Testis (tissue), 2 donors: ENCODE data around the gene FAM171A1.

Source experiments
- CTCF ChIP-seq, 3 experiments: fragments of 450-650 bp in 2 of 3; fragments of 200-600 bp in 1 of 3; sonication (generic) in 1 of 3; IDR thresholded peaks; one replicate each; pipeline ENCODE4 v1.5.1; 2016 to 2019; ENCODE audit warnings: antibody characterized with exemption in 3 of 3, mild to moderate bottlenecking in 2 of 3, moderate library complexity in 1 of 3
- POLR2A ChIP-seq: fragments of 450-650 bp; IDR thresholded peaks from one replicate; pipeline ENCODE4 v1.6.1; 2017; ENCODE audit warnings: antibody characterized with exemption, mild to moderate bottlenecking, moderate library complexity

GRCh38 chr10:15196021-15196834, 174.9 kb downstream of the FAM171A1 start:
- TF ChIP-seq POLR2A (no peak), CTCF (IDR thresholded peaks at IDR 0.05) (no peak)
